HG02642 (cell line): ENCODE measurements around the gene EPHB2.

ENCODE experiments used
- ATAC-seq: cut with Tn5 transposase; IDR thresholded peaks from one replicate; pipeline ENCODE4 v1.9.1; 2021; ENCODE audit warnings: mild to moderate bottlenecking; ENCODE audit not compliant: unreplicated experiment, poor library complexity

Gene EPHB2

DNA sequence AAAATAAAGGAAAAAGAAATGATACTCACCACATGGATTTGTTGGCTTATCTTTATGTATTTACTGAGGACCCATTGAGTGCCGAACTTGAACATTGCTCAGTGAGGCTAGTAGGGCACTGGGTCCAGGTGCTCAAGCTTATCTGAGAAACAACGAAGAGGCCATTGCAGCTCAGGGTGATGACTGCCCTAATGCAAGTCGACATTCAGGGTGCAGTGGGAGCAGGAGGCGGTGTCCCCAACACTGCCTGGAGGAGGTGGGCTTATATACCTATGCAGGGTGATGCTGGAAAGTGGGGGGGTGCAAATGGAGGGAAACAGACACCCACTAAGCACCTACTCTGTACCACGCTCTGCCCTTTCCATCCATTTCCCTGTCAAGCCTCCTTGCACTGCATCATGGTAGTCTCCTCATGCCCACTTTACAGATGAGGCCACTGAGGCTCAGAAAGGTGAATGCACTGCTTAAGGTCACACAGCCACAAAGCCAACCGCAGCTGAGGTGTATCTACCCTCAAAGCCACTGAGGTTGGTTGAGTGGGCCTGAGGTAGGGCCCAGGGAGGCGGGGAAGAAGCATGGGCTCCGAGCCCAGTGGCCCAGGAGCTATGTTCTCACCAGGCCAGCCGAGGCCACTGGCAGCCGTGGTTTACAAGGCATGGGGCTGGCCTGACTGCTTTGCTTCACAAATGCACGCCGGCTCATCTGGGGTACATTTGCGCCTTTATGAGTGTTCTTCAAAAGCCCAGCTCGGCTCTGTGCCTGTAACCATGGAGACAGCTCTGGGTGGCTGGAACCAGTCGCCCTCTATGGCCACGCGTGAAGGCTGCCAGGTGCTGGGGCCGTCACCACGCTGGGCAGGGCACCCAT is 103.8 kb downstream of the EPHB2 start:
- no peak for ATAC-seq

DNA sequence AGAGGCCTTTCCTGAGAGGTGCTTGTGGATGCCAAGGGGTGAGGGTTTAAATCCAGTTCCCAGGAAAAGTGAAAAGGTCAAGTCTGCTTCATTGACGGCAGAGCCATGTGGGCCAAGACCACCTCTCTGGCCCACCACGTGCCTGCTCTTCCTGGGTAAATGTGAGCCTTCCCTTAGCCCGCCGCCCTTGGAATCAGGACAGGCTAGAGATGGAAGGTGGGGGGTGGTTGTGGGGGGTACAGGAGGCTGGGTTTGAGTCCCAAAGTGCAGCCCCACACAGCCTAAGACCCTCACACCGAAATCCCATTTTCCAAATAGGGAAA is 104.4 kb downstream of the EPHB2 start:
- no peak for ATAC-seq

DNA sequence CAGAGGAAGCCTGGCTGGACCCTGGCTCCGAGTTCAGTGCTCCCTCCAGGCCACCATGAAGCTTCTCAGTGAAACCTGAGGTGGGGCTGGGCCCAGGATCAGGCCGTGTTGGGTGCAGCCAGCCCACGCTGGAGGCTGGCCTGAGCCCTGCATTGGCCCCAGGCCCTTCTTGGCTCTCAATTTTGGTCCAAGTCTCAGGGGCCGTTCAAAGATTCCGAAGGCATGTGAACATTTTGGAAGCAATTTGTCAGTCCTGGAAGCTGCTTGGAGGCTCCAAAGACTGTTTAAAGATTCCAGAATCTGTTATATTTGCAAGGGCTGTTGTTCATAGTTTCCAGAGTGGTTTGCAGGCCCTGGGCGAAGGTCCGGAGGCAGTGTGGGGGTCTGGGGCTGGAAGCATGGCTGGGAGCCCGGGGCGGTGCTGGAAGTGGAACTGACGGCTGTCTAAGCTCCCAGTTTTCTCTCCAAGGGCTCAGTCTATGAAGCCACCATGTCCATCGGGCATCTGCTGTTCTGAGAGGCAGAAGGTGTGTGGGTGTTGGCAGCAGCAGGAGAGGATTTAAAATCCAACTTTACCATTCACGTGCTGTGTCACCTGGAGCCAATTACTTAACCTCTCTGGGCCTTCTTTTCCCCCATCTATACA is 104.9 kb downstream of the EPHB2 start:
- no peak for ATAC-seq

DNA sequence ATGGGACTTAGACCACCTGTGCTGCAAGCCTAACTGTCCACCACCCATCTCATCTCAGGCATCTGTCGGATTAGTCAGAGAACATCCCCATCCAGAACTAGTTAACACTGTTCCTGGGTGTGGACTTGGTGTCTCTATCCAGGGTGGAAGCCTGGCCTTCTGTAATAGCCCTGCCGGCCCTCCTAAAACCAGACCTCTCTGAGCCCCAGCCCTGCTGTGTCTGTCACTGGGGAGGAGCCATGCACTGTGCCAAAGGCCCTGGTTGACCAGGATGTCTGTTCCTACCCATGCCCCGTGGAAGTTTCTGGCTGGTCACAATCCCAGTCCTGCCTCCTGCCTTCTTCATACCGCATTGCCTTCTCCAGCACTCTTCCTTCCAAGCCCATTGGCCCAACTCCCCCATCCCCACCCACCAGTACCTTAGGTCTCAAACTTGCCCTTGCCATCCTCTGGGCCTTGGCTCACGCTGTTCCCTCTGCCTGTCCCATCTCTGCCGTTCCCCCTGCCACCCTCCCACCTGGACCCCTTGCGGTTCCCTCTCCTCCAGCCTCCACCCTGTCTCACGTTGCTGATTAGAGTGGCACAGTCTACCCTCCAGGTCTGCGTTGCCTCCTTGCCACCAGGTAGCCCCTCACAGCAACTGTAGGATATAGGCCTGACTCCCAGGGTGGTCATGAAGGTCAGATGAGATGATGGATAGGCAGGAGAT is 105.6 kb downstream of the EPHB2 start:
- no peak for ATAC-seq

DNA sequence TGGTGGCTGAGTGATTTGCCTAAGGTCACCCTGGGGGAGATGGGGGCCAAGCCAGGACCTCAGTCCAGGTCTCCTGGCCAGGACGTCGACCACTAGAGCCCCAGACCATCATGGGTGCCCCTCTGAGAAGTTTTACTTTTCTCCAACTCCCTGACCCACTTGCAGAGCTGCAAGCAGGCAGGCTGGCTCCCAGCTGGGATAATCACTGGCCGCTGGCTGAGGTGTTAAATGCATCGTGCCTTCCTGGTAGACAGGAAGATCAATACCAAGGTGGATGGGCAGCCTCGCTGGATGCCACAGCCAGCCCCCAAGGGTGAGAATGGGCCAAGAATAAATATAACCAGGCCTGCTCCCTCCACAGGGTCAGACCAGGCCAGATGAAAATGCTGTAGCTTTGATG is 106.2 kb downstream of the EPHB2 start:
- ATAC-seq = no peak

DNA sequence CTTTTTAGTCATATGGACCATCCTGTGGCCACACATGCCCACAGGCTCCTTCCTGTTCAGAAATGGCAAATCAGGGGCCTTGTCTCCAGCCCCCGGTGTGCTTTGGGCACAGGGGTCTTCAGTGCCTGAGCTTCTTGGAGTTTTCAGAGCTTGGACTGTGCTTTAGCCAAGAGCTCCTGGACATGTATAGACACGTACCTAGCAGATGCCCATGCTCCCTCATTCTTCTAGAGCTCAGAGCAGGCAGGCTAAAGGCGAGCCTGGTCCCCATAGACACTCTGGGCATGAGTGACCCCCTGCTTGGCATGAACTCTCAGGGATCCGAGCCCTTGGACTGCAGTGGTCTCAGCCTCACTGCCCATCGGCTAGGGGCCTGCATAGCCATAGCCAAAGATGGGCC is 106.8 kb downstream of the EPHB2 start:
- no peak for ATAC-seq

DNA sequence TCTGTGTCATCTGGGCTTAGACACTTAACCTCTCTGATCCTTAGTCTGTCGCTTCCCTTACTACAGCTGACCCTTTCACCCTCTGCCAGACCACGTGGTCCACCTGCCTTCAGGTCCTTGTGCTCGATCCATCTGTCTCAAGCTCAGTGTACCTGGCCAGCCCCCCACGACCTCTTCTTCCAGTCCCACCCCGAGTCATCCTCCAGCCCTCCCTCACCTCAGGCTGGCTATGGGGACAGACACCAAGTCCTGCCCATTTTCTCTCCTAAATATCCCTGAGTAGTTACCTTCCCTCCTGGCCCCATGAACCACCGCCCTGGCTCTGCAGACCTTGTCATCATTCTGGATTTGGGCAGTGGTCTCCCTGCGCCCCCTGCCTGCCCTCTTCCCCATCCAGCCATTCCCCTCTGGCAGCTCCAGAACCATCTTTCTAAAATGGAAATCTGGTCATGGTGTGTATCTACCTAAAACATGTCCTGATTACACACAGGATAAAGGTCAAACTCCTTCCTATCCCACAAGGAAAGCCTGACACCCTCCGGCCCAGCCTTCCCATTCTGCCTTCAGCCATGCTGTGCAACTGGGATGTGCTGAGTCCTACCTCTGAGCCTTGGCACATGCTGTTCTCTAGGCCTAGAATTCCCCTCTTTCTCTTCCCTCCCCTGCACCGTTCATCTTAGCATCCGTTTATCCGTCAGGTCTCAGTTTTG is 107.6 kb downstream of the EPHB2 start:
- no peak for ATAC-seq

DNA sequence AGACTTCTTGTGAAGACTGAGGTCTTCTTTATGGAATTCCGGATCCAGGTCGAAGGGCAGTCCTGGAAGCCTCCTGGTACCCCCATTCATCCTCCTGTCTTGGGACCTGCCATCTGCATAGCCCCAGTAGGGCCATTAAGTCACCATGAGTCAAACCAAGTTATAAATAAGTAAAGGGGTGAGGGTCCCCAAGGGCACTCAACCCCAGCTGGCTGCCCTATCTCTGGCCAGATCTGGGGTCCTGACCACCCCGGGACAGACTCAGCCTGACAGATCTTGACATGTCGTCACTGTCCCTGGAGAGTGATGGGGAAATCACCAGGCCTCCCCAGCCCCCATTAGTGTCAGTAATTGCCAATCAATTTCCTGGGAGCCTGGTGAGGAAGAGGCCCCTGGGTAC is 108.7 kb downstream of the EPHB2 start:
- ATAC-seq = no peak

DNA sequence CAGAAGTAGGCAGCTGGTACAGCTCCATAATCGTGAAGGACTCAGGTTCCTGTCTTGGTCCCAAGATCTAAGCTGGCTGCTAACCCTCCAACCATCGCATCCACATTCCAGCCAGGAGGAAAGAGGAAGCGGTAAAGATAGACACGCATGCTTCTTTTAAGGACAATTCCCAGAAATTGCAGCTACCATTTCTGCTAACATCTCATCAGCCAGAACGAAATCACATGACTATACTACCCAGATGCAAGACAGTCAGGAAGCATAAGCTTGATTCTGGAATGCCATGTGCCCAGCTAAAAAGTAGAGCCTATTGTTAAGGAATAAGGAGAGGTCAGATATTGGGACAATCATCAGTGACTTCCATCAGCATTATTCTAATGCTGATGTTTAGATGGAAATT is 110.4 kb downstream of the EPHB2 start:
- ATAC-seq = no peak

DNA sequence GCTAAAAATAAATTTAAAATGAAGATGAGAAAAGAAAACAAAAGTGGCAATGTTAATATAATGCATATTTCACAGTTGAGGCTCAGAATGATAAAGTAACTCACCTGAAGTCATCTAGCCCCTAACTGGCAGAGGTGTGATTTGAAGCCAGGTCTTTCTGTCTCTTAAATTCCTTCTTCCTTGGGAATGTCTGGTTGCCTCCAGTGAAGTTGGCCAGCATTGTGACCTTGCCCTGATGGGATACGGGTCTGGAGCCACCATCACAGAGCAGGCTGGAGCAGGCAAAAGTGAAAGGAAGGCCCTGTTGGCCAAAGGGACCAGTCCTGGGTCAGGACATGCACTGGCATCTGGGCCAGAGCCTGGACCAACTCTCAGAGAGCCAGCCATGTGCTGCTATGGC is 111.7 kb downstream of the EPHB2 start:
- no peak for ATAC-seq

DNA sequence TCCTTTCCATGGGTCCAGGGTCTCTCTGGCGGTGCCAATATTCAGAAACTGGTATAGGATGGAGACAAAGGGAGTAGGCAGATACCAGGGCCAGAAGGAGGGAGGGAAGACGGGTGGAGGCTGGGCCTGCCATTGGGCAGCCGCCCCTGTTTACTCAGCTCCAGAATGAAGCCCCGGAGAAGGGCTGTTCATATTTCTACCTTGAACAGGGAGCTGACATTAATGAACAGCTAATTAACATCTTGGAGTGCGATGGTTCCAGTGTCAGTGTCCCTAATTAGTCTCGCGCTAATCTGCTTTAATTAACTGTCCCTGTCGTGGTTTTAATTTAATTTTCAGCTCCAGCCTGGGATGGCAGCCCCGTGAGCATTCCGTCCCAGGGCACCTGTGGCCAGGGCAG is 113.8 kb downstream of the EPHB2 start:
- ATAC-seq = no peak

DNA sequence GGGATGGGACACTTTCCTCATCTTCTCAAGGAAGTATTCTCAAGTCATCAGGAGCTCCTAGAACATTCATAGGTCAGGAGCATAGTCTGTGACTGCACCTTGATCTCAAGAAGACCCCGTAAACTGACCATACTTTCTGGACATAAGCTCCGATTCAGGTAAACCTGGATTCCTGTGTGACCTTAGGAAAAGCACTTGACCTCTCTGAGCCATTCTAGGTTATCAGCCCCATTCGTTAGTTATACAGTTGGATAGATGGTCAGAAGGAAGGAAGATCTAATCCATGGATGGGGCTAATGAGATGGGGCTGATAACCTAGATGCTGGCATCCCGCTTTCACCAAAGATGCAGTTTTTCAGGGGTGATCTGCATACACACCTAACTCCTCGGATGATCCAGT is 114.3 kb downstream of the EPHB2 start:
- ATAC-seq = no peak

DNA sequence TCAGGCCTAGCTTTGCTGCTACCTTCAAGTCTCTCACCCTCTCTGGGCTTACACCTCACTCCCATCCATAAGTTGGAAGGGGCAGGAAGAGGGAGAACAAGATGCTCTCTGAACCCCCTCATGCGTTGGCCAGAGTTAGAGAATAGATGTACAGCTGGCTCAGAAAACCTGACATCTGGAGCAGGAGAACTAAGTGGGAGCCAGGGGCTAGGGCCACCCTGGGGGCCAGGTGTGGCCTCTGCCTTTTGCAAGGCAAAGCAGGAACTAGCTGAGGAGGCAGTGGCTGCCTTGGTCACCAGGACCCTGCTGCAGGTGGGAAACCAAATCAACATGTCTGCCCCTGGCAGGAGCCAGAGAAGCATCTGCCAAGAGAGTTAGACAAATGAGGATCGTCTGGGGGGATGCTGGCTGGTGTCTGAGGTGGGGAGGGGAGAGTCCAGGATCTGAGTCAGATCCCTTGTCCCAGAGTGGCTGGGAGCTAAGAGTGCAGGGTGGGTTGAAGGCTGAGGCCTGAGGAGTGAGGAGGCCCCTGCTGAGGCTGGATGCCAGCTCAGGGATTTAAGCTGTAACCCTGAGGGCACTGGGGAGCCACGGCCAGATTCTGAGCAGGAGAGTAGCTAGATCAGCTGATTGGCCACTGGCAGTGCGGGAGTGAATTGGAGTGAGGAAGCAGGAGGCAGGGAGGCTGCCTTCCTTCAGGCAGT is 115.0 kb downstream of the EPHB2 start:
- ATAC-seq = no peak

DNA sequence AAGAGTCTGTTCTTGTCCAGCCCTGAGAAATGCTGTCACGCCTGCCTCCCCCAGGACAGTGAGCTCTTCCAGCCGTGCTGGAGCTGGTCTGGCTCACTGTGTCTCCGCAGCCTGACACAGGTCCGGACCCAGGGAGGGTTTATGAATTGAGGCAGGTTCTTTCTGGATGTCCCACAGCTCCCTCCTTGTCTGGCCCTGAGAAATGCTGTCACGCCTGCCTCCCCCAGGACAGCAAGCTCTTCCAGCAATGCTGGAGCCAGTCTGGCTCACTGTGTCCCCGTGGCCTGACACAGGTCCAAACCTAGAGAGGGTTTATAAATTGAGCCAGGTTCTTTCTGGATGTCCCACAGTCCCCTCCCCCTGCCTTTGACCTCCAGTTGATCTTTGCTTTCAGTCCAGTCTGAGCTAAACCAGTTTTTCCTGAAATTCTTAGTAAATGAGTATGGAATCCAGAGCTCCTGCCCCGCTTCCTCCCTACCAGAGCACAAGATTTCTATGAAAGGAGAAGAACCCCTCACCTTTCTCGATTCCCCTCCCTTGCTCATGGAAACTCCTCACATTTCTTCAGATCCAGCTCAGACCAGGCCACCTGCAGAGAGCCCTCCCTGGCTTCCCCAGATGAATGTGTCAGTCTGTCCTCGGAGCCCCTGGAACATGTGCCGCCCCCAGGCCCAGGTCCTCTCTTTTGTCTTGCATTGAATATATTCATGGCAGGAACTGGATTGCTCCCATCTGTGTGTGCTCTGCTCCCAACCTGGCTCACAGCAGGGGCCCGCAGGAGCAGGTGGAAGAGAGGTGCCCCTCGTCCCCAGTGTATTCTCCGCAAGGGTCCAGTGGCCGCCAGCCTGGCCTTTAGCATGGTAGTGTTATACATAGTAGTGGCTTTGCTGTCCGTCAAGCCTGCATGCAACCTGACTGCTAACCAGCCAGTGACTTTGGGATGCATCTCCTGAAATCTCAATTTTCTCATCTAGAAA is 116.3 kb downstream of the EPHB2 start:
- no peak for ATAC-seq

DNA sequence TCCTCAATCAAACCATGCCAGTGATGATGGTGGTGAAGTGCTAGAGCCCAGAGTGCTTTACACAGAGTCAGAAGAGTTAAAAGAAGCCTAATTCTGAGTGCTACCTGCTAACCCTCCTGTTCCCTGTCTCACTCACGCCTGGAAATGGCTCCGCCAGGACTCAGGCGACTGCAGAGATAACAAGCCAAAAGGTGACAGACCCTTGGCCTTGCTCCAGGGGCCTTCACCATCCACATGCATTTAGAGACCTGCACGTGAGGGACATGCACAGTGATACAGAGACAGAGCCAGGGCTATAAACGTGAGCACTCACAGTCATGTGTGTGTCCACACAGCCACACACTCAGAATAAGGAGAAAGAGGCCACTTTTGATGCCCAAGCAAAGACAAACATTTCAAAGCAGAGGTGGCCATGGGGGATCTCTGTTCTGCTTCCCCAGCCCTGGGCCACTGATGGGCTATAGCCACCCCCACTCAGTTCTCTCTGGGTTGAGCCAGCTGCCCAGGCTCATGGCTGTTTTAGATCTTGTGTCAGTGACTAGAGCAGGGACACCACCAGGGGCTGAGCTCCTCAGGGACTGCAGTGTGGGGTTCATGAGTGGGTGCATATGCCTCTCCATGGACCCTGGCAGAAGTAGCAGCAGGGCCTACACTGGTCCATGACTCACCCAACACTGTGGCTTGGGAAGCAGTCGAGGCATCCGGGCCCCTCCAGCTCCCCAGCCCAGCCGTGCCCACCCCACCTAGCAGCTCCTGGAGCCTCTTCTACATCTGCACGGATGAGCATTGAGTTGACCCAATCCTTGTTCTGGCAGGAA is 117.2 kb downstream of the EPHB2 start:
- ATAC-seq = no peak

DNA sequence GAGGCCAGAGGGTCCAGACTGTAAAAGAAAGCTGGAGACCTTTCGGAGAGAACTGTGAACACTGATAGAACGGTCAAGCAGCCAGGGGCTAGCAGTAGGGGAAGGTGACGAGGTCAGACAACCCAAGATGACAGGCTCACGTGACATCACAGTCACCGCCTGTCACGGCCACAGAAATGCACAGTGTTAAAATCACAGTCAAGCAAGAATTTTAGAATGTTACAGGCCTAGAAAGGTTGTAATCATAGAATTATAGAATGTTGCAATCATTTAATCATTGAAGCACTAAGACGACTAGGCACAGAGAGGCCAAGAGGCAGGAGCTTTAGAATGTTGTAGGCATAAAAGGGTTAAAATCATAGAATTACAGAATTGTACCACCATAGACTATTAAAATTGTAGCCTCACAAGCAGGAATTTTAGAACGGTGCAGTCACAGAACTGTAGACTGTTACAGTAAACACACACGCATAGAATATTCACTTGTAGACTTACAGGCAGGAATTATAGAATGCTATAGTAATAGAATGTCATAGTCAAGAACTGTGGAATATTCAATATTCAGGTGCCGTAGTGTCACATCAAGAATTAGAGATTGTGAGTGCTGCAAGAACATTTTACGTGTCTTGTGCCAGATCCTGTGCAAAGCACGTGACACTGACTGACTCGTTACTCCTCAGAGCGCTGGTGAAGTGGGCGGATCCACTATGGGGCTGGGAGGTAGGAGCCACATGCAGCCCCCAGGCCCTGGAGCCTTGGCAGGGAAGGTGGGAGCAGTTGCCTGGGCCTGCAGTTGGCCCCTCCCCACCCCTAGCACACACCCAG is 118.1 kb downstream of the EPHB2 start:
- no peak for ATAC-seq

DNA sequence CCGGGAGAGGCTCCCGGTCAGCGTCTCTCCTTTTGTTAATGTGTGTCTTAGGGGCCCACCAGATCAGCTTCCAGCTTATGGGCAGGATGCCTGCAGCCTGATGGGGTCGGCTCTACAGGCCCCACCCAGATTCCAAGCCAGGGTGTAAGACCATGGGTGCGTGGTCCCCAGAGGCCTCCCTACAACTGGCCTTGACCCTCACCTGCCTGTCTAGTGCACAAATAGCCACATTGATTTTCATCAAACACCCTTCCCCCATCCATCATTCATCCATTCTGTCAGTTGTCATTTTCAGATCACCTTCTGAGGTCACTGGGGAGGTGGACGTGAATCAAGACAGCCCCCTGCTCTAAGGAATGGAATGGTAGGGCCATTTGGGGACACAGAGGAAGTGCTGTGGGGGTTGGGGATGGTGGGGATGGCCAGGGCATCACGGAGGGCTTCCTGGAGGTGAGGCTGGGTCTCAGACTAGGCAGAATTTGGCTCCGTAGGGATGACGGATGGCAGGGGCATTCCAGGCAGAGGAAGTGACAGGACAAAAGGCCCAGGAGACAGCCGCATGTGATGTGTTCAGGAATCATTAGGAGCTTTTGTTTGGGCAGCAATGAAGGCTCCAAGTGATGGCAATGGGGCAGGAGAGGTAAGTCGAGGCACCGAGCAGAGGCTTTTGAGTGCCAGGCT is 118.8 kb downstream of the EPHB2 start:
- no peak for ATAC-seq
